ENCODE results near the gene TAX1BP1.
A peak's percentile ranks its signal among the peaks of the same experiment; 100 is the strongest.

DNA sequence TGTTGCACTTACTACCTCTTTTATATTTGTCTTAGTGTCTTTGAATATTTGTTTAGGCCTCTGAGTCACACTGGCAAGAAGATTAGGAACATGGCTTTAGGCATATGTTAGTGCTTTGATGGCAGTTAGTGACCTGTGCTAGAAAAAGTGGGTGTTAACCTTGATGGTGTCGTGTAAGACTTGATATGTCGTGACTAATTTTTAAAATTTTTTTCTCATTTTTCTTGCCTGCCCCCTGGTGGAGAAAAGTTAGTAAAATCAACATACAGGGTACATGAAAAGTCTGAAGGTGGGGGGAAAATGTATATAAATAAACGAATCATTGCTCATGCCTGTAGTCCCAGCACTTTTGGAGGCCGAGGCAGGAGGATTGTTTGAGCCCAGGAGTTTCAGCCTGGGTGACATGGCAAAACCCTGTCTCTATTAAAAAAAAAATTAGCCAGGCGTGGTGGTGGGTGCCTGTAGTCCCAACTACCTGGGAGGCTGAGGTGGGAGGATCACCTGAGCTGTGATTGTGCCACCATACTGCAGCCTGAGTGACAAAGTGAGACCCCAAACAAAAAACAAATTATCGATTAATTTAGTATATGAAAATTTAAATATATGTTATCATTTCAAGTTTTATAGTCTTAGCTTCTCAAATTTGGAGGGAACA, 44.6 kb downstream of the TAX1BP1 start:
- TF ChIP-seq CTCF (conservative IDR thresholded peaks at IDR 0.05; ENCODE audit: low read depth in 2 of 2) (peak; percentile 42 to 74), JUNB (IDR thresholded peaks at IDR 0.05; ENCODE audit: unreplicated experiment) (no peak), POLR2AphosphoS5 (IDR thresholded peaks at IDR 0.05; ENCODE audit: low read depth) (no peak), EZH2 (IDR thresholded peaks at IDR 0.05; ENCODE audit: low read depth, unreplicated experiment) (no peak), STAT1 (IDR thresholded peaks at IDR 0.05; ENCODE audit: unreplicated experiment) (no peak)
